ENCODE results near the gene S100A5. TPM values are rescaled to one million over a fixed set of nuclear protein-coding genes. Genes with fewer than 3 reads are reported as not detected.
"Not testable (repeated sequence)": the region's sequence is repeated elsewhere in the genome, so short reads cannot be mapped to it uniquely, and the experiment has no call there.

The S100A5 gene
- total and polyA plus RNA-seq, 9 of the 15 experiments (the other 6 are each of a cell fraction or from before 2014, with no cell fraction given): 0.56 to 1.4 (median 0.64) TPM; not detected in 5

- DNase-seq (ENCODE audit: extremely low read depth in 1 of 4, low spot score in 3 of 4); H2AFZ ChIP-seq (ENCODE audit: low read depth, low read length); H3K4me2 ChIP-seq (ENCODE audit: insufficient read depth, low read length); H4K20me1 ChIP-seq (replicated peaks; ENCODE audit: control insufficient read depth, insufficient read depth, low read length); H3K27ac ChIP-seq (ENCODE audit: extremely low read depth, low read depth, low read length); ATAC-seq; H3K79me2 ChIP-seq (ENCODE audit: control insufficient read depth, insufficient read depth, low read length); BruUV-seq (replicated peaks); POLR2A ChIA-PET; H3K36me3 ChIP-seq (ENCODE audit: control insufficient read depth, insufficient read depth, low read length); FAIRE-seq; in situ Hi-C loops (cut with MboI); H3K9ac ChIP-seq (ENCODE audit: insufficient read depth in 1 of 2, low read depth in 2 of 2, low read length in 2 of 2); CTCF ChIA-PET (ENCODE audit: low intra/inter-chr PET ratio); intact Hi-C loops (cut with micrococcal nuclease); H3K9me1 ChIP-seq (ENCODE audit: control insufficient read depth, insufficient read depth, low read length); H3K4me1 ChIP-seq (replicated peaks in 1 of 2; ENCODE audit: control insufficient read depth in 2 of 2, insufficient read depth in 2 of 2, low read length in 2 of 2); H3K27me3 ChIP-seq (ENCODE audit: control insufficient read depth in 2 of 2, insufficient read depth in 2 of 2, low read length in 2 of 2); H3K4me3 ChIP-seq; H3K9me3 ChIP-seq (replicated peaks; ENCODE audit: control insufficient read depth, insufficient read depth, low read depth, low read length); TF ChIP-seq NR2C1 (IDR thresholded peaks at IDR 0.05): not testable (repeated sequence)
- 0 out of 2 replicates have a peak, but pooled peaks have one; percentile 13 for TF ChIP-seq NR2C1 (tag; IDR thresholded peaks at IDR 0.05)
- TF ChIP-seq CBFA2T3 (IDR thresholded peaks at IDR 0.05): peak; percentile 35; the same call in 1 of the 2 replicates
- TF ChIP-seq MNT (conservative IDR thresholded peaks at IDR 0.05): 0 out of 4 replicates have a peak, but pooled peaks of 1 of the 2 experiments have one; percentile 28
- TF ChIP-seq ZNF316 (IDR thresholded peaks at IDR 0.05): peak; percentile 30; the same call in 1 of the 2 replicates
- TF ChIP-seq KDM1A (IDR thresholded peaks at IDR 0.05): 0 out of 4 replicates have a peak, but pooled peaks of 1 of the 2 experiments have one; percentile 27
- TF ChIP-seq TAL1 (IDR thresholded peaks at IDR 0.05): peak; percentile 13; the same call in 1 of the 2 replicates
- 9% methylated on average over 7 of the region's 10 CpGs for WGBS (ENCODE audit: insufficient coverage, low coverage, missing lambda C conversion rate)
Observed at GRCh38 chr1:153575497-153575896, 34.8 kb upstream of the S100A5 start.

- H3K9me1 ChIP-seq (ENCODE audit: control insufficient read depth, insufficient read depth, low read length); H3K9me3 ChIP-seq (replicated peaks; ENCODE audit: control insufficient read depth, insufficient read depth, low read depth, low read length); FAIRE-seq; H4K20me1 ChIP-seq (replicated peaks; ENCODE audit: control insufficient read depth, insufficient read depth, low read length); BruUV-seq (replicated peaks); intact Hi-C loops (cut with micrococcal nuclease); H3K27ac ChIP-seq (ENCODE audit: extremely low read depth, low read depth, low read length); H3K4me1 ChIP-seq (replicated peaks in 1 of 2; ENCODE audit: control insufficient read depth in 2 of 2, insufficient read depth in 2 of 2, low read length in 2 of 2); H2AFZ ChIP-seq (ENCODE audit: low read depth, low read length); DNase-seq (ENCODE audit: extremely low read depth in 1 of 4, low spot score in 3 of 4); H3K36me3 ChIP-seq (ENCODE audit: control insufficient read depth, insufficient read depth, low read length); H3K9ac ChIP-seq (ENCODE audit: insufficient read depth in 1 of 2, low read depth in 2 of 2, low read length in 2 of 2); POLR2A ChIA-PET; H3K27me3 ChIP-seq (ENCODE audit: control insufficient read depth in 2 of 2, insufficient read depth in 2 of 2, low read length in 2 of 2); ATAC-seq; H3K4me3 ChIP-seq; CTCF ChIA-PET (ENCODE audit: low intra/inter-chr PET ratio); in situ Hi-C loops (cut with MboI); H3K4me2 ChIP-seq (ENCODE audit: insufficient read depth, low read length); H3K79me2 ChIP-seq (ENCODE audit: control insufficient read depth, insufficient read depth, low read length): not testable (repeated sequence)
- WGBS (ENCODE audit: insufficient coverage, low coverage, missing lambda C conversion rate): 85% methylated on average over 8 of the region's 35 CpGs
Observed at GRCh38 chr1:153575081-153575491, 34.4 kb upstream of the S100A5 start.

Data from K562 (cell line).